HL-60 (cell line): ENCODE measurements around the gene RUNX2.

Source experiments
- CTCF ChIP-seq: IDR thresholded peaks from one replicate; pipeline ENCODE4 v1.5.1; 2011; ENCODE audit warnings: low read length, control low read depth, inconsistent platforms; ENCODE audit not compliant: insufficient read depth
- TF ChIP-seq, protein P1 (sequence below): IDR thresholded peaks from 2 replicates; pipeline ENCODE4 v1.6.1; 2012; ENCODE audit warnings: low read depth; ENCODE audit not compliant: insufficient replicate concordance

- TF ChIP-seq, protein P1, sequence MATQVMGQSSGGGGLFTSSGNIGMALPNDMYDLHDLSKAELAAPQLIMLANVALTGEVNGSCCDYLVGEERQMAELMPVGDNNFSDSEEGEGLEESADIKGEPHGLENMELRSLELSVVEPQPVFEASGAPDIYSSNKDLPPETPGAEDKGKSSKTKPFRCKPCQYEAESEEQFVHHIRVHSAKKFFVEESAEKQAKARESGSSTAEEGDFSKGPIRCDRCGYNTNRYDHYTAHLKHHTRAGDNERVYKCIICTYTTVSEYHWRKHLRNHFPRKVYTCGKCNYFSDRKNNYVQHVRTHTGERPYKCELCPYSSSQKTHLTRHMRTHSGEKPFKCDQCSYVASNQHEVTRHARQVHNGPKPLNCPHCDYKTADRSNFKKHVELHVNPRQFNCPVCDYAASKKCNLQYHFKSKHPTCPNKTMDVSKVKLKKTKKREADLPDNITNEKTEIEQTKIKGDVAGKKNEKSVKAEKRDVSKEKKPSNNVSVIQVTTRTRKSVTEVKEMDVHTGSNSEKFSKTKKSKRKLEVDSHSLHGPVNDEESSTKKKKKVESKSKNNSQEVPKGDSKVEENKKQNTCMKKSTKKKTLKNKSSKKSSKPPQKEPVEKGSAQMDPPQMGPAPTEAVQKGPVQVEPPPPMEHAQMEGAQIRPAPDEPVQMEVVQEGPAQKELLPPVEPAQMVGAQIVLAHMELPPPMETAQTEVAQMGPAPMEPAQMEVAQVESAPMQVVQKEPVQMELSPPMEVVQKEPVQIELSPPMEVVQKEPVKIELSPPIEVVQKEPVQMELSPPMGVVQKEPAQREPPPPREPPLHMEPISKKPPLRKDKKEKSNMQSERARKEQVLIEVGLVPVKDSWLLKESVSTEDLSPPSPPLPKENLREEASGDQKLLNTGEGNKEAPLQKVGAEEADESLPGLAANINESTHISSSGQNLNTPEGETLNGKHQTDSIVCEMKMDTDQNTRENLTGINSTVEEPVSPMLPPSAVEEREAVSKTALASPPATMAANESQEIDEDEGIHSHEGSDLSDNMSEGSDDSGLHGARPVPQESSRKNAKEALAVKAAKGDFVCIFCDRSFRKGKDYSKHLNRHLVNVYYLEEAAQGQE: no peak
- no peak for TF ChIP-seq CTCF
These were observed 142.1 kb downstream of the RUNX2 start for GRCh38 chr6:45470131-45470738.
